NT2/D1 (cell line): Measurements from ENCODE around the gene ARHGEF2.

Source experiments
- SUZ12 ChIP-seq: IDR thresholded peaks from 2 replicates; pipeline ENCODE4 v1.6.1; 2011; ENCODE audit not compliant: insufficient read length, insufficient read depth; ENCODE audit errors: extremely low read depth
- YY1 ChIP-seq: IDR thresholded peaks from 2 replicates; pipeline ENCODE4 v1.6.1; 2011; ENCODE audit not compliant: insufficient read length, insufficient read depth
- ZNF274 ChIP-seq: IDR thresholded peaks from 2 replicates; pipeline ENCODE4 v1.6.1; 2011; ENCODE audit warnings: mild to moderate bottlenecking, low read depth, low read length

DNA sequence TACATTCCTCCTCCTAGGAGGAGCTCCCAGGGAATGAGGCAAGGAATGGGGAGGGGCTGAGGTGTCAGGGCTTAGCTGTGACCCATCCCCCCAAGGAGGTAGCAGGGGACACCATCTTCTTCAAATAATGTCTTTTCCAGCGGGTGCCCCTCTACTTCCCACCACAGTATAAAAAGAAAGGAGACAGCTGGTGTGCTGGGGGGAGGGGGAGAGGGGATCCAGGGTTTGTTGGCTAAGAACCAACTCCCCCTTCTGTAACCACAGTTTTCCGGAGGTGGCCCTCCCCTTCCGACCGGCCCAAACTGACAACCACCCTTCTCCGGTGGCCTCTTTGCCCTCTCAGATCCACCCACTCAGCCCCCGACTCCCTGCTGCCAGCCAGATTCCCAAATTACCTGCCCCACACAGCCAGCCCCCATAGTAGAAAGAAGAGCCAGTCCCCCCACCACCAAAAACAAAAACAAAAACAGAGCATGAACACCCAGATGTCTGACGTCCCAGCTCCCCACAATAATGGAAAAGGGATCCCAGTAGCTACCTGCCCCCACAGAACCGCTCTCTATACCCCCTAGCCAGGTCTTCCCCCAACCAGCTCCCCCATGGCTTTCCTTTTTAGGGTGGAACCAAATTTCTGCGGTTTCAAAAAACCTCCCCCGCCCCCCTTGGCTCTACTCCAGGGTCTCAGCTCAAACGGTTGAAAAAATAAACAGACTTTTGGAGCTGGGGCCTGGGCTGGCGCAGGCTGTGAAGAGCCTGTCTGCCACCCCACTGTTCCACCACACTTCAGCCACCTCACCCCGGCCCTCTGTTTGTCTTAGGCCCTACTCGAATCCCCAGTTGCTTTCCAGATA is 2.1 kb downstream of the ARHGEF2 start:
- no peak for TF ChIP-seq YY1
- TF ChIP-seq ZNF274: no peak
- no peak for TF ChIP-seq SUZ12
